GM13976 (cell line): ENCODE results near the gene TNFRSF17.

Experiments used
- DNase-seq: peaks from one replicate; pipeline ENCODE4 v3.0.0; 2012; ENCODE audit warnings: low spot score
- CTCF ChIP-seq: IDR thresholded peaks from 2 replicates; pipeline ENCODE4 v1.5.1; 2012; ENCODE audit warnings: borderline replicate concordance, mild to moderate bottlenecking; ENCODE audit not compliant: insufficient read depth; ENCODE audit errors: extremely low read depth, missing control alignments, control extremely low read depth
- in situ Hi-C: fragments of 300-500 bp; cut with MboI; formaldehyde crosslinking; loops from one replicate; pipeline ENCODE4 v1.12.0; 2022; ENCODE audit warnings: low sequenced_read_pairs, mixed read lengths, inconsistent platforms; ENCODE audit not compliant: unreplicated experiment

TNFRSF17 gene

DNA sequence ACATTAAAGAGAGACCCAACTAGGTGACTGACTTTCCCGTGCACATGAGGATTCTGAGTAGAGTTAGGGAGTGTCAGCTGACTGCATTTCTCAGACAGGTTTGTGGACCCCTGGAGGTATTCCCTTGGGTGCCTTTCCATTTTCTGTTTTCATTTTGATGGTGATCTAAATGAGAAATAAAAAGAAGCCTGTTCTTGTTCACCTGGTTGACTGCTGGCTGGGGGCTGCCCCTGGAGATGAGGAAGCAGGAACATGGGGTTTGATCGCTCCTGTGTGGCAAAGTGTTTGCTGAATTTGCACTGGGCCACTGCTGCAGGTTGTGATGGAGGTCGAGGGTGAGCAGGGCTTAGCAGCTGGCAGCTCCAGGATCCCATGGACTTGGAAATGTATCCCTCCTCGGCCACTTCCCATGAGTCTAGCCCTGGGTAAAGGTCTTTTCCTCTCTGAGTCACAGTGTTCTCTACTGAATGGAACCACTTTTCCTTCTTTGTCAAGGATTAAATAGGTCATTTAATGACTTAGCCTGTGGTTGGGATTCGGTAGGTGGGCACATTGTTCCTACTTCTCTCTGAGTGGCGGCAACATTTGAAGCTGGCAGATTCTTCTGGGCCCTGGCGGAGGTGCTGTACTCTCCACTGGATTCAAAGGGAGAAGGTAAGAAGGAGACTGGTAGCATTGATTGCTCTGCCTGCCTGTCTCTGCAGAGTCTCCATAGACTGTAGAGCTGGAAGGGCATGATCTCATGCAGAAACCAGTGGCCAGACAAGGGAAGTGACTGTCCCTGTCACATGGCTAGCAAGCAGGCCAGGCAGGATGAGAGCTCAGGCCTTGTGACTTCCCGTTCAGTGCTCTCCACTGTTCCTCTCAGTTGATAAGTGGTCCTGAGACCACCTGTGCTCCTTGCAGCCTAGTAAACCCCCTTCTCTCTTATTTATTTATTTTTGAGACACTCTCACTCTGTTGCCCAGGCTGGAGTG is 29.4 kb downstream of the TNFRSF17 start:
- DNase-seq: peak; percentile 46
- no peak for TF ChIP-seq CTCF
- in situ Hi-C loops: no loop called here

DNA sequence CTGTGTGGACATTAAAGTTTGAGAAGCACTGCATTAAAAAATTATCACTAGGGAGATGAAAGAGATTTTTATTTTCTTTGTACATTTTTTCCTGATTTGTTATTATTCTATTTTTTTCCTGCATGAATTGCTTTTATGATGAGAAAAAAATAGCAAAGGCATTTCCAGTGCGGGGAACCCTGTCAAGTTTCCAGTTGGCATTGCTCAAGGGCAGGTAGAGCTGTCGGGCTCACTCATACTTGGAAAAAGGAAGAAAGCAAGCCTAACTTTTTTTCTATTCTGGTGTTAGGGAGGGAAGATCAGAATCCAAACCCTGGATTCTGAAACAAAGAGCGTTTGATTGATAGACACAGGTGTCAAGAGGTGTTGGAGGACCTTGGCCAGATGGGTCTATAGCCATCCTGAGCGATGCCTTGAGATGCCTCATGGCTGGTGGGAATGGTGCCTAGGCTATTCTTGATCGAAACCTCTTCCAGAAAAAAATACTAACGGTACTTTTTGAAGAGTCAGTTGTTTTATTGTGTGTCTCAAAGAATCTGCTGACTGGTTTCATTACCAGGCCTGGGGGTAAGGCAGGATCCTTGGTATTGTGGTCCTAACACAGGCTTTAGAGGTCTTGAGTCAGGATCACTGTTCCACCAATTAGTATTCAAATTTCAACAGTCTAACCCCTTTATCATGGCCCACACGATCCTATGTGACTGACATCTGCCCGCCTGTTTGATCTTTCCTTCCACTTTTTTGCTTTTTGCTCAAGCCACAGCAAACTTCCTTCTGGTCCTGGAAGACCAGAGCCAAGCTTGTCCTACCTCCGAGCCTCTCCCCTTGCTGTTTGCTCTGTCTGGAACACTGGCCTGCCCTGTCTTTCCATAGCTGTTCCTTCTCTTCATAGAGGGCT is 31.7 kb downstream of the TNFRSF17 start:
- no peak for TF ChIP-seq CTCF
- in situ Hi-C loops: no loop called here
- DNase-seq: no peak

GRCh38 chr16:12000032-12000431 is 35.0 kb downstream of the TNFRSF17 start:
- in situ Hi-C loops: no loop called here
- TF ChIP-seq CTCF: no peak
- no peak for DNase-seq

- in situ Hi-C loops: no loop called here
- no peak for TF ChIP-seq CTCF
- no peak for DNase-seq
Measured at GRCh38 chr16:12002447-12003006, 37.5 kb downstream of the TNFRSF17 start.

DNA sequence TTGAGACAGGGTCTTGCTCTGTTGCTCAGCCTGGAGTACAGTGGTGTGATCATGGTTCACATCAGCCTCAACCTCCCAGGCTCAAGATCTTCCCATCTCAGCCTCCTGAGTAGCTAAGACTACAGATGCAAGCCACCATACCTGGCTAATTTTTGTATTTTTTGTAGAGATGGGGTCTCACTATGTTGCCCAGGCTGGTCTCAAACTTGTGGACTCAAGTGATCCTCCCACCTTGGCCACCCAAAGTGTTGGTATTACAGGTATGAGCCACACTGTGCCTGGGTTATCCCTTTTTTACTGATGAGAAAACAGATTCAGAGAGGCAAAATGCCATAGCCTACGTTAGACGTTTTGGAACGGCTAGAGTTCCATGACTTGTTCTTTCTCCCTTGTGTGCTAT is 41.6 kb downstream of the TNFRSF17 start:
- in situ Hi-C loops: no loop called here
- TF ChIP-seq CTCF: no peak
- no peak for DNase-seq

GRCh38 chr16:12009462-12009861 is 44.5 kb downstream of the TNFRSF17 start:
- DNase-seq: no peak
- no peak for TF ChIP-seq CTCF
- in situ Hi-C loops: no loop called here
